CMK (cell line): ENCODE results near the gene LRP2.
"Not testable (repeated sequence)": the region's sequence is repeated elsewhere in the genome, so short reads cannot be mapped to it uniquely, and the experiment has no call there.

ENCODE experiments used
- DNase-seq: peaks from one replicate; pipeline ENCODE4 v3.0.0-alpha.2; 2010; ENCODE audit warnings: low read depth

LRP2 gene

DNA sequence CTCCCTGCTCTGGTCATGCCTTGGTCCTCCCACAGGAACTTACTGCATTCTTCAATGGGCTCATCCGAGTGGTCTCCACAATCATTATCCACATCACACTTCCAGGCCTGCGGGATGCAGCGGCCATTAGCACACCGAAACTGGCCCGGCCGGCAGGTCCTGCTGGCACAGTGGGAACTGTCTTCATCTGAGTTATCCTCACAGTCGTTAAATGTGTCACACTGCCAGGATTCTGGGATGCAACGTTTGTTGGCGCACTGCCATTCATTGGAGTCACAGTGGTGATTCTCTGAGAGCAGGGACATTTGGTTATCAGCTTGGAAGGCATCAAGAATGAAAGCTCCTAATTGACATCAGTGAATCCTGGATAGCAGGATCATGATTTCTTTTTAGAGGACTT, 188.5 kb downstream of the LRP2 start:
- DNase-seq, result no peak

DNA sequence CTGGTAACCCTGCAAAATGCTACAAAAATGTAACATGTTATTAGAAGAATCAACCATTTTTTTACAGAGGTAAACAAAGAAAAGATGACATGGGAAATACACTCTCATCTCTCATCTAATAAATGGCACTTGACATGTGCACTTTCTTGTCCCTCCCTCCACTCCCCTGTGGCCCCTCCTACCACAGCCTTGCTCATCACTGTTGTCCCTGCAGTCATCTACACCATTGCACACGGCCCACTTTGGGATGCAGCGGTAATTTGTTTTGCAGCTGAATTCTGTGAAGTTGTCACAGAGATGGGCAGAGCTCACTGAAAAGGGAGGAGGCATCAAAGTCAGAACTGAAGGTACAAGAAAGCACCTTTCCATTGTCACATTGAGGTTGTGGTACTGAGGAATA, 189.4 kb downstream of the LRP2 start:
- no peak for DNase-seq

DNA sequence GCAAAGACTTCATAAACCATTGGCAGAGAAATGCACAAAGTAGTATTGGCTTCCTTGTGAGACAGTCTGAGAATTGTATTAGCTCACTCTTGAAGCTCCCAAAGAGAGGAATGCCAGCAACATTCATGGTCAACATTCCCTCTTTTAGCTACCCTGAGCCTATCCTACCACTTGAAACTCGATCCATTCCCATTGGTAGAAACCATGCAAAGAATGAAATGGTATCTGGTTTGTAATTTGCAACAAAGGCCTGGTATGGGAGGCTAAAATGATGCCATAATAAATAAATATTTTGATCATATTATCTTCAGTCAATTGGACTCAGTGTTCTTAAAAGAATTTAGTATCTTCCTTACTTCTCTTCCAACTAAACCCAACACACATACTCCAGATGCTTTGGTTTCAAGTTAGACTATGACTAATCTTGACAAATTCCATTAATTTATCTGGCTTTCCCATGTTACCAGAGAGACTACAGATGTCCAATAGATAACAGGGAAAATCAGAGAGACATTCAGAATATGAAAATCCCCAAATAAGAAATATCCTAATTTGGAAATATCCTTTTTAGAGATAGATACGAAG, 190.1 kb downstream of the LRP2 start:
- DNase-seq, result no peak

DNA sequence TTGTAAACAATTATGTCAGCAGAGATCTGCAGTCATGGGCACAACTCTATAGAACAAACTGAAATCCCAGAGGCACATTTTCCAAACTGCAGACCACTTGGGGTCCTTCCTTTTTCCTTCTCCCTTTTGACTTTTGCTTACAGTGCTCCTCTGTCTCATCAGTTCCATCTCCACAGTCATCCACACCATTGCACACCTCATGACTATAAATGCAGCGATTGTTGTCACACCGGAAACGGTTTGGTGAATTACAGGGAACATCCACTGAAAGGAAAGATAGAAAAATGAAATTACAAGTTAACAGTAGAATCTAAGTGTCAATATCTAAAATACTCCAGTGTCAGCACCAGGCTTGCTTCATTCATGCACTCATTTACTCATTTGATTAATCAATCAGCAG, 196.5 kb downstream of the LRP2 start:
- DNase-seq, result no peak

DNA sequence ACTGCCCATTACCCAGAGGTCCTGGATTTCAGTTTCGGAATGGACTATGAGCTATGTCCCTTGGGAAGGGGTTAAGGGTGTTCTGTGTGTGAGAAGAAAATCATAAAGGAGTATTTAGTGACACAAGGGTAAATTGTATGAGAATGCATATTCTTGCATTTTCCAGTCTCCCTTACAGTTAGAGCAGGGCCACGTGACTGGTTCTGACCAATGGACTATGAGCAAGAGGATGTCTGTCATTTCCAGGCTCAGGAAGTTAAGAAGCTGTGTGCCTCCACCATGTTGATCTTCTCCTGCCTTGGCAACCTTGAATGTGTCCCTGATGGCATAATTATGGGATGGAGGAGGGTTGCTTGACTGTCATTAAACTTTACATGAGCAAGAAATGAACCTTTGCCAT, 198.0 kb downstream of the LRP2 start:
- DNase-seq, result no peak

DNA sequence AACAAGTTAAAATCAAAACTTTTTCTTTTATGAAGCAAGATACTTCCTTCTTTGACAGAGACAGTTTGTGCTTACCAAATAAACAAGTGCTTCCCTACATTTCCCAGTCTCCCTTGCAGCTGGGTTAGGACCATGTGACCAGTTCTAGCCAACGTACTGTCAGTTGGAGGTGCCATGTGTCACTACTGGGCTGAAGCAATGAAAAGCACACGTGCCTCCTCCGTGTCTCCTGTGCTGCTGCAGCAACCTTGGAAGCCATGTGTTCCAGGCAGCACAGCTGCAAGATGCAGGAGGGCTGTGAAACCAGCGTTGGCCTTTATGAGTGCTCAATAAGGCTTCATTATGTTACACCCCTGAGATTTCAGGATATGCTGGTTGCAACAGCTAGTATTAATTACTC, 199.7 kb downstream of the LRP2 start:
- no peak for DNase-seq

DNA sequence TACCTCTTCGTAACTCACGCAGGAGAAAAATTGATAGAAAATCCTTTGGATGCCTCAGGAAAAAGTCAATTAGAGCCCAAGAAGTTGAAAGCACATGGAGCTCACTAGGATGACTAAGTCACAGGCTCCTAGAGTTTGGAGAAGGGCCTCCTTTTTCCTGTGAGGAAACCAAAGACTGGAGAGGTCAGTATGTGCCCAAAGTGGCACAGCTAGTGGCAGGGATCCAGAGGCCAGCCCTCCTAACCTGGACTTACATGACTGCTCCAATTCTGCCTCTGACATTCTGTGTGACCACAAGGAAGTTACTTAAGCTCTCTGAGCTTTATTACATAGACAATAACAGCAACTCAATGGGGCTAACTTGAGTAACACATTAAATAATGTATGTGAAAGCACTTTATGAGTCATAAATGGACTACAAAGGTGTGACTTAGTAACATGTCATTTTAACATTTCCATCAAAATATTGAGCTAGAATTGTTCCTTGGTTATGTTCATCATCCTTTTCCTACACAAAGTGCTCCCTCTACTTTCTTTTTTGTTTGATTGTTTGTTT, 201.3 kb downstream of the LRP2 start:
- no peak for DNase-seq

DNA sequence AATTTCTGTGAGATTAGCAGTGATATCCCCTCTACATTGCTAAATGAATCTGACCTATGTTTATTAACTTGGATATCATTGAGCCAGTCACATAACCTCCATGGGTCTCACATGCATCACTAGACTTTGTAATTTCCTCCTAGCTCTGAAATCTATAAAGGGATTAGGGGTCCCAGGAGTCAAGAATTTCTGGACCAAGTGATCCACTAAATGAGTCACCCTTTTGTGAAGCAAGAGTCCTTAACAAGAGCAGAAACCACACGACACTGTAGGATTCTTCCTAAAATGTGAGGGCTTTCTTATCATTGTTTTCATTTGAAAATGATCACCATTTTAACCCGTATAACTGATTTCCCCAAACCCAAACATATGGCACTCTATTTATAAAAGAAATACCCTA, 202.6 kb downstream of the LRP2 start:
- DNase-seq, result no peak

DNA sequence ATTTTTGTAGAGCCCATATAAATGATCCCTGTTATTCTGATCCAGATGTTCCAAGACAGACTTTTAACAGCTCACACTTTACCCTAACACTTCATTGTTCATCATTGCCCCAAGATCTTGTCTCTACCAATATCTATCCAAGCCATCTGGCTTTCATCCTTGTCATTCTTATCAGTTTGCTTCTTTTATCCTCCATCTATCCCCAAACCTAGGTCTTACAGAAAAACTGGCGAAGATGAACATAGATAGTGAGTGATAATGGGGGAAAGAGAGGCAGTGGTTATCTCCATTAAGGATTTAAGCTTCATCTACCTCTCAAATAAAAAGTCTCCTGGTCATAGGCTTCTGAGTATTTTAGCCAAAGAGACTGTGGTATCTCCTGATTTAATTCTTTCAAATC, 203.5 kb downstream of the LRP2 start:
- no peak for DNase-seq

DNA sequence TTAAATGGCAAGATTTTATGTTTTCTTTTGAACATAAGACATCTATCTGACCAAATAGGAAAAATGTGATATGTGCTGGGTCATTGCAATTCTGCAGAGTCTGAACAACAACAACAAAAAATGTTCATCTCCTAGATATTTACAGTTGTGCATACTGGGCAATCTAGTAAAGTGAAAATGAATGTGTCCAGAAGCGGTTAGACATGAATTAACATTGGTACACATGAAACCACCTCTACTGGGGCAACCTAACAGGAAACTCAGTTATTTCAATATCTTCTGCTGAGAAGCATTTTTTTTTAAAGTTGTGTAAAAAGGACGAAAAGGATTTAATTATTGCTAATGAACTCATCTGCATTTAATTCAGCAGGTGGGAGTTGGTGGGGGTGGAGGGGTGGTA, 216.1 kb downstream of the LRP2 start:
- no peak for DNase-seq

DNA sequence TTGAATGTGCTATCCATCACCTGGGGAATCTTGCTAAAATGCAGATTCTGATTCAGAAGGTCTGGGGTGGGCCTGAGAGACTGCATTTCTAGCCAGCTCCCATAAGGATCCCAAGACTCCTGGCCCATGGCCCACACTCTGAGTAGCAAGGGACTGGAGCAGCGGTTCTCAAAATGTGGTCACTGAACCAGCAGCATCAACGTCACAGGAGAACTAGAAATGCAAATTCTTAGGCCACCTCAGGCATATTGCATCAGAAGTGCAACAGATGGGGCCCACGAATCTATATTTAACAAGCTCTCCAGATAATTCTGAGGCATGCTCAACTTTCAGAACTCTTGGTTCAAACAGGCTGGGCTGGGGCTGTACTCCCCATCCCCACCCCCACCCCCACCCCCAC, 218.3 kb downstream of the LRP2 start:
- no peak for DNase-seq

DNA sequence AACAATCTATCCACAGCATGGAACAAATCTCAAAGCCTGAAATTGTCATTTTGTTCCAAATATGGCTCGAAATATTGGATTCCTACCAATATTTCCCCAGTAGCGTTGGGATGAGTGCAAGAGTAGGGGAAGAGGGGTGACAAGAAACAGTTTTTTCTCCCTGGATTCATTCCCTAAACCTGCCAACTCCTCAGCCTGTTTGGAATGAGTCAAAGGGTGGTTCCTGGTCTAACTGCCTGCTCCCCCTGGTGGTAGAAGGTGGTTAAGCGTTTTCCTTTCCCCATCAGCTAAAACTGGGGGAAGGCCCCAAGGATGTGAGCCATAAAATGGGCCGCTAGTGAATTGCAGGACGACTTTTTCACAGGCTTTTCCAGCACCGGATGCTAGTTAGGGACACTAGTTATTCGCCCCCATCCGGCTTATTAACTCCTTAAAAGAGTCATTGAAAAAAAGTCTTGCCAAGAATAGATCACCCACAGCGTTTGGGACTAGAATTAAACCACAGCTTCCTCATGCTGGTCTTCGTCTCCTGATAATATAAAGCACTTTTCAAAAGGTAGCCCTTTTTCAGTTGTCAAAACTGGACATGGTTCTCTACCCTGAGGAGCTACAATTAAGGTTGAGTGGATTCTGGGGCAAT, 220.5 kb downstream of the LRP2 start:
- peak; percentile 35 for DNase-seq

DNA sequence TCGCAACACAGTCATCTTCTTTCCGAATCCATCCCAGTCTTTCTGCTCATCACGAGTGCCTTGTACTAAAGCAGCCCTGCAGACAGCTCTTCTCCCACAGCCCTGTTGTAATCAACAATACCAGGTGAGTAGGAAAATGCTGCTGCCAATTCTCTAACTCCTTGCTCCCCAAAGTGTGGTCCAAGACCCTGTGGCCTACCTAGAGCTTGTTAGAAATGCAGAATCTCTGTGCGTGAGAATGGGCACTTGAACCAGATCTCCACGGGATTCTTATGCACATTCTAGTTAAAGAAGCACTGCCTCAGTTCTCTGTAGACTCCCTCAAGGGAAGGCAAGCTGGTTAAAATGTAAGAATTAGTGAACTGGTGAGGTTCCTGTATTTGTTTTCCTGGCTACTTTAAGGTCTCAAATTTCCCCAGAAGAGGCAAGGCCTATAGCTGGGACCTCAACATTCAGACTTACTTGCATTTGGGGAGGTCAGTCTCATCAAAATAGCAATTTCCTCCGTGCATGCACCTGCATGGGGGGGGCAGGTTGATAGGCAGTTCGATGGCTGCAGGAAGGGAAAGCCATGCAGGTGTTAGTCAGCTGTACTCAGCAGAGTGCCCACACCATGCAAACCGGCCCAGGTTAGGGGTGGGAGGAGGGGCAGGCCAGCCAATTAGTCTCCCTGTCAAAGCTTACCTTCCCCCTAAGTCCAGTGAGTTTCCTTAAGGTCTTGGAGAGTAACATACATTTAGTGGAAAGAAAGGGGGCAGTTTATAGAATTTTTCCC, 222.2 kb downstream of the LRP2 start:
- no peak for DNase-seq

DNA sequence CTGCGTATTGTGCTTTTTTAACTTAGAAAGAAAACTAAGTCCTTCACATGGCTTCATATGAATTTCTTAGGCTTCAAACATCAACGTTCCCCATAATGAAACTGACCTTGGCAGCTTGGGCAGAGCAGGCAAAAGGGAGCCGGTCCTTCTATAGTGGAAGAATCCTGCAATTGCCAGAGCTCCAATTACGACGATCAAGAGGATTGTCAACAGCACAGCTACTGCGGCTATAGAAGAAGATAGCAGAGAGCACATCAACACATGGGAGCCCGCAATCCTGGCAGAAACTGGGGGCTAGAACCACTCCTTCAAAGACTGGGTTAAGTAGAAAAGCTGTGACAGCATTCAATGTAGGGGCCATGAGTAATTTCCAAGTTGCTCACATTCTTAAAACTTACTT, 223.2 kb downstream of the LRP2 start:
- DNase-seq, result no peak

DNA sequence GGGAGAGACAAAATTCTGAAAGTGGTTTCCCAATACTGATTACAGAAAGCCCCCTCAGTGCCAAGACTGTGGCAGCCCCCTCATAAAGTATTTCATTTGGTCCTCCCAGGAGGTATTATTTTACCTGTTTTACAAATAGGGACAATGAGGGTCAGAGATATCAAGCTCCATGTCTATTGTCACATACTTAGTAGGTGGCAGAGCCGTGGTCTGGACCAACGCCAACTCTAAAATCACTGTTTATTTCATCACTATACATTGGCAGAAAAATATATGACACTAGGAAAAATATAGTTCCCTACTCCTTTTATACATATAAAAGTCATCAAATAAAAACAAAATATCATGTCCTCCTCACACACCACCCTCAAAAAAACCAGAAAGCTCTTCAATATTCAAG, 224.4 kb downstream of the LRP2 start:
- DNase-seq, result no peak

DNA sequence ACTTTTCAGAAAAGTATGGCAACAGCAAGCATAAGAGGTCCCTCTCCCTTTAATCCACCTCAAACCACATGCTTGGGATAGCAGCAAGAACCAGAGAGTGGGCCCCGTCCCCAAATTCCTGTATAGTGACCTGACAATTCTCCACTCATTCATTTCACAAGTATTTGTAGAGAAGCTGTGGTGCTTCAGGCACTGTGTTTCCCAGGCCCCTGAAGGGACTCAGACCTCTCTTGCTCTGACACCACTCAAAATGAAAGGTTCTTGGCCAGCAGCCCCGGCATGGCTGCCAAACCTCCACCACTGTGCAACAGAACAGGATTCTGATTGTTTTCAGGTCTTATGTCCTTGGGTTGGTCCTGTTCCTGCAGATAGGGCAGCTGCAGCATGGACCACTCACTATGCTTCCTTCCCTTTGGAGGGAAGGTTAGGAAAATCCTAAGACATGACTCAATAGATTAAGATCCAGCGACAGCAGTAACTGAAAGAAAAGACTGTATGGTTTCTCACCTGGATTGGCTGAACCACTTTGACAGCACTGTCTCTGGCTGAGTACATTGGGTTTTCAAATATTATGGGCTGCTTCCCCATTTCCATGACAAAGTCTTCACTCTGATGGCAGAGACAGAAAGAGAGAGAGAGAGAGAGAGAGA, 225.3 kb downstream of the LRP2 start:
- DNase-seq, result no peak

DNA sequence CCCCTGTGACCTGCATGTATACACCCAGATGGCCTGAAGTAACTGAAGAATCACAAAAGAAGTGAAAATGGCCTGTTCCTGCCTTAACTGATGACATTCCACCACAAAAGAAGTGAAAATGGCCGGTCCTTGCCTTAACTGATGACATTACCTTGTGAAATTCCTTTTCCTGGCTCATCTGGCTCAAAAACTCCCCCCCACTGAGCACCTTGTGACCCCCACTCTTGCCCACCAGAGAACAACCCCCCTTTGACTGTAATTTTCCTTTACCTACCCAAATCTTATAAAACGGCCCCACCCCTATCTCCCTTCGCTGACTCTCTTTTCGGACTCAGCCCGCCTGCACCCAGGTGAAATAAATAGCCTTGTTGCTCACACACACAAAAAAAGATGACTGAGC, 225.9 kb downstream of the LRP2 start:
- DNase-seq, result not testable (repeated sequence)

DNA sequence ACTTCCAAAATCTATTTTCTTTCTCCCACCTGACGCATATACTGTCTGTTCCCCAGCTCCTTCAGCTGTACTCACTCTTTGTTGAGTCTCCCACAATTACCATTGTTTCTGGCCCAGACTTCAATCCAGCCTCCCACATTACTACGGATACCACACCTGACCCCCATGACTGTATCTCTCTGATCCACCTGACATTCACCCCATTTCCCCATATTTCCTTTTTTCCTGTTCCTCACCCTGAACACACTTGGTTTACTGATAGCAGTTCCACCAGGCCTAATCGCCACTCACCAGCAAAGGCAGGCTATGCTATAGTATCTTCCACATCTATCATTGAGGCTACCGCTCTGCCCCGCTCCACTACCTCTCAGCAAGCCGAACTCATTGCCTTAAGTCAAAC, 228.1 kb downstream of the LRP2 start:
- peak; percentile 52 for DNase-seq

DNA sequence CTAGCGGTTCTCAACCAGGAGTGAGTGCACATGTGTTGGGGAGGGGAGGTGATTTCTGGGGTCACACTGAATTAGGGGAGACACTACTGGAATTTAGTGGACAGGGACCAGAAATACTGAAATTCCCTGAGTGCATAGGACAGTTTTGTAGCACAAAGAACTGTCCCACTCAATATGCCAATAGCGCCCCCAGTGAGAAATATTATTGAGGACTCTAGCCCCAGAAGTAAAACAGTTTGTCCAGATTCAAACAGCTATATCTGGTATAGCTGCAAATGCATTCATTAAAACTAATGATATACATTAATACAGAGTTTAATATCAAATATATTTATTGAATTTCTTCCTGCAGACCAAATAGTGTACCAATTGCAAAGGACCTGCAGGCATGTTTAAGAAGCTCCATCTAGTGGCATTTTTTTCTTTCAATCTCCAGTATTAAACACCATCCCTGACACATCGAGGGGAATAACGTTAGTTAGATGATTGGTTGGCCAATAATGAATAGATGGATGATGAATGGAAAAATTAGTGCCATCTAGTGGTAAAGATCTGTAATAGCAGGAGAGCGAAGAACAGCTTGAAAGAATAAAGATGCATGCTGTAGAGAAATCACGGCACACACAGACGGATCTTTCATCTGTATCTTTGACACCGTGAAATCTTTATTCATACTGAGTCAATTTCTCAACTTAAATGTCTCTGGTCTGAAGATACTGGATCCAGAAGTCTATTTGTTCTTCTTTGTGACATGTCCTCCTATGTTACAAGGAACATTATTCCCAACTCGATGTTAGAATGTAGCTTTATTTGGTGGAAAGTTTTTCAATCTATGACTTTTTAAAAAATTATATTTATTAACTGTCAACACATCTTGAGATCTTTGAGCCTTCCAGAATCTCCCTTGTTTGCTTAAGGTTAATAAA, 230.5 kb downstream of the LRP2 start:
- peak; percentile 56 for DNase-seq

DNA sequence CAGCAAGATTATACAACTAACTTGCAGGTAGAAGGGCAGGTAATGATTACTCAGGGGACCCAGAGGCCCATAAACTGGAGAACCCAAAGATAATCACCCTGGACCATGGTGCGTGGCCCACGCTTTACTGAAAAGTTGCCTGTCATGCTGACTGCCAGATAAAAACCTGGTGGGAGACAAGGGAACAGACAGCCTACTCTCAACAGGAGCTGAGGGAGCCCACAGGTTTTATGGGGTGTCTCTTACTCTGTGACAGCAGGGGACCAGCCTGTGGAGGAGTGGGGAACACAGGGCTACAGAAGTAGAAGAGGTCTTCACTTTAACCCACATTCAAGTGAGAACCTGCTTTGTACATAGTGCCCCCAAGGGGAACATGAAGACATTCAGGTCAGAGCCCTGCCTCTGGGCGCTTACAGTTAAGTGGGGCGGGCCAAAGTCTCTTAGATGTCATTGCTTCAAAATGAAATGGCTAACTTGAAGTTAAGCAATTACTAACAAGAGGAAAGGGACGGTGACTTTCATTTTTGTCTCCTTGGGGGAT, 232.6 kb downstream of the LRP2 start:
- no peak for DNase-seq

DNA sequence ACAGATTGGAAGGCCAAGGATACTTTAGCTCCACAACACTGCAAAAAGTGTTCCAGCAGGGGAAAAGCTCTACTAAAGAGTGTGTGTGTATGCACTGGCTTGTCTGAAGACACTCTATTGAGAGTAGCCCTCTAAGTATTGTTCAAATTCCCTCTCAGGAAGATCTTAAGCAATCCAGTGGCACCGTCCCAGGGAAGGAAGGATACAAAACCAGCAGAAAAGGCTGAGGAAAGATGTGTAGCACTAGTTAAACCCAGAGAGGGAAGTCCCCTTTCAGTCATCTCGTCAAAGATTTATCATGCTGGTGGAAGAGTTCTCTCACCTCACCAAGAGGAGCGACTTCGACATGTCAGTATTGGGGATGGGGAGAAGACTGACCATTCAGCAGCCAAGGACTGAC, 242.5 kb downstream of the LRP2 start:
- DNase-seq, result no peak
